Renal cortical epithelial cell (primary cell): ENCODE data around the gene GANC. TPM values are rescaled to one million over a fixed set of nuclear protein-coding genes. Genes with fewer than 3 reads are reported as not detected.
A peak's percentile ranks its signal among the peaks of the same experiment; 100 is the strongest.
"Not testable (repeated sequence)": the region's sequence is repeated elsewhere in the genome, so short reads cannot be mapped to it uniquely, and the experiment has no call there.

Source experiments
- DNase-seq: peaks from one replicate; pipeline ENCODE4 v3.0.0-alpha.2; 2011; ENCODE audit warnings: low read depth
- total RNA-seq: library from RNA; depleted of rRNA; stranded (reverse); fragments of >200 nt; gene quantifications from 2 replicates; pipeline ENCODE4 v1.2.3, GENCODE V29; 2014

The GANC gene
- total RNA-seq, 1 donor from 2014 or later = 20.9 TPM

DNA sequence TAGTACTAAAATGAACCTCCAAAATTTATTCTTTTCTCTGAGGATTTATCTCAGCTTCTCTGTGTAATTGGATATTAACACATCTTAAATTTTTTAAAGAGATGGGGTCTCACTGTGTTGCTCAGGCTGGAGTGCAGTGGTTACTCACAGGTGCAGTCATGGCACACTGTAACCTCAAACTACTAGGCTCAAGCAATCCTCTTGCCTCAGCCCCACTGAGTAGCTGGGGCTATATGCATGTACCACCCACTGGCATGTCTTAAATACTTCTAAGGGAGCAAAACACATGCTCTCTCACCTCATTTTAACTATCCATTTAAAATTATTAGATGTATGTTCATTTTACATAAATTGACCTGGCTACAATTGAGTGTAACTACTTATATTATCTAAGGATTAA is 11.6 kb downstream of the GANC start:
- no peak for DNase-seq

GRCh38 chr15:42285034-42285433 is 12.0 kb downstream of the GANC start:
- DNase-seq = no peak

DNA sequence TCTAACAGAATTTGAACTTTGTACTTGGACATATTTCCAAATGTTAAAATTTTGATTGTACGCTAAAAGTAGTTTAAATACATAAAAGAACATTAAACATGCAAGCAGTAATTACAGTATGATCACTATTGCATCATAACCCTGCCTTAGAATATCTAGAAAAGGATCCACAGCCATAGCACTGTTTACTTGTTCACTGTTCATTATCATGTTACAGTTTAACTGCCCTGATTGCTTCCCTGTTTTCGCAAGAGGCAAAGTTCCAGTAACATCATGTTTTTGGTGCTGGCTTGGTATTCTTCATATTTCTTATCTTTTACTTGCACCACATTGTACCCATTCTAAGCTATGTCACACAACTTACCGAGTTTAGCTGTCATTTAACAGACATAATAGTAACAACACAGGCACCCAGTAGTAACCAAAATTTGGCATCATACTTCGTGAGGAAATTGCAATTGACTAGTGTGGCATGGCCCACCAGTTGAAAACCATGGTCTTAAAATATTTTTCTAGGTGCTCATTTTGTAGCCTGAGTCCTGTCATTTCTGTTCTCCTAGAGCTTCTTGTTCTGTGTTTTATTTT is 13.5 kb downstream of the GANC start:
- peak; percentile 59 for DNase-seq

- no peak for DNase-seq
Observed at GRCh38 chr15:42287931-42288330, 14.9 kb downstream of the GANC start.

- peak; percentile 43 for DNase-seq
Observed at GRCh38 chr15:42289166-42289565, 16.2 kb downstream of the GANC start.

DNA sequence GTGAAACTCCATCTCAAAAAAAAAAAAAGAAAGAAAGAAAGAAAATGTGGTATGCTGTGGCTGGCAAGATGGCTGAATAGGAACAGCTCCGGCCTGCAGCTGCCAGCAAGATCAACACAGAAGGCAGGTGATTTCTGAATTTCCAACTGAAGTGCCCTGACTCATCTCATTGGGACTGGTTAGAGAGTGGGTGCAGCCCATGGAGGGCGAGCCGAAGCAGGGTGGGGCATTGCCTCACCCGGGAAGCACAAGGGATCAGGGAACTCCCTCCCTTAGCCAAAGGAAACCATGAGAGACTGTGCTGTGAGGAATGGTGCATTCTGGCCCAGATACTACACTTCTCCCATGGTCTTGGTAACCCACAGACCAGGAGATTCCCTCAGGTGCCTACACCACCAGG is 28.0 kb downstream of the GANC start:
- DNase-seq = not testable (repeated sequence)

- DNase-seq = no peak
Observed at GRCh38 chr15:42306681-42307080, 33.7 kb downstream of the GANC start.

DNA sequence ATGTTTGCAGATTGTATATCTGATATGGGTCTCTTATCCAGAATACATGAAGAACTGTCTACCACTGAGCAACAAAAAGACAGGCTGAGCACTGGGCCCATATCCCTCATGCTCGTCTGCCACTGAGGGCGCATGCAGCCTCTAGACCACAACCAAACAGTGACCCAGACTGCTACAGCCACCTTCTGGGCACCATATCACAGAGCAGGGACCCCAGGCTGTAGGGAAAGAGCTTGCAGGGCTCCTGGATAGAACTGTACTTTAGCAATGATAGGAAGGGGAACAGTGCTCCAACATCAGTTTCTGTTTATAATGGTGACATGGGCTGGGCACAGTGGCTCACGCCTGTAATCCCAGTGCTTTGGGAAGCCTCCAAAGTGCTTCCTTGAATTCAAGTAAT is 40.5 kb downstream of the GANC start:
- DNase-seq = no peak

GRCh38 chr15:42314818-42315217 is 41.8 kb downstream of the GANC start:
- no peak for DNase-seq

- DNase-seq = no peak
Observed at GRCh38 chr15:42315521-42315920, 42.5 kb downstream of the GANC start.

GRCh38 chr15:42316282-42316805 is 43.3 kb downstream of the GANC start:
- DNase-seq = not testable (repeated sequence)

DNA sequence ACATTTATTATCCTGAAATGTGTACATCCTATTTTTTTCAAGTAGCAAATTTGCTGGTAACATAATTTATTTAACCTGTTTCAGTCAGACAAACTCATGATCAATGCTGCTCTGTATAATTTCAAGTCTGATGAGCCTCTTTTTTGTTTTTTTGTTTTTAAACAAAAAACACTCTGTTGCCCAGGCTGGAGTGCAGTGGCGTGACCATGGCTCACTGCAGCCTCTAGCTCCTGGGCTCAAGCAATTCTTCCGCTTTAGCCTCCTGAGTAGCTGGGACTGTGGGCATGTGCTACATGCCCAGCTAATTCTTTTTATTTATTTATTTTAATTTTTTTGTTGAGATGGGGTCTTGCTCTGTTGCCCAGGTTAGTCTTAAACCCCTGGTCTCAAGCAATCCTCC is 46.2 kb downstream of the GANC start:
- no peak for DNase-seq

- no peak for DNase-seq
Observed at GRCh38 chr15:42324308-42324707, 51.3 kb downstream of the GANC start.

DNA sequence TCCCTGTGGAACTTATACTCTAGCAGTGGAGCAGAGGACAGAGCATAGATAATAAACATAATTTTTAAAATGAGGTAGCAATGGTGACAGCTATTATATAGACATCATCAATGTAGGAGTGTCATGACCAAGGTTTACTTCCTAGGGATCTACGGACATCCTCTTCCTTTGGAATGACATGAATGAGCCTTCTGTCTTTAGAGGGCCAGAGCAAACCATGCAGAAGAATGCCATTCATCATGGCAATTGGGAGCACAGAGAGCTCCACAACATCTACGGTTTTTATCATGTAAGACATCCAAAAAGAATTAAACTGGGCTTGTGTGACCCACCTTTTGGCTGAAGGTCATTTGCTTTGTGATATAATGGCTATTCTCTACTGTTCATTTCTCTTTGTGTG is 56.2 kb downstream of the GANC start:
- no peak for DNase-seq

DNA sequence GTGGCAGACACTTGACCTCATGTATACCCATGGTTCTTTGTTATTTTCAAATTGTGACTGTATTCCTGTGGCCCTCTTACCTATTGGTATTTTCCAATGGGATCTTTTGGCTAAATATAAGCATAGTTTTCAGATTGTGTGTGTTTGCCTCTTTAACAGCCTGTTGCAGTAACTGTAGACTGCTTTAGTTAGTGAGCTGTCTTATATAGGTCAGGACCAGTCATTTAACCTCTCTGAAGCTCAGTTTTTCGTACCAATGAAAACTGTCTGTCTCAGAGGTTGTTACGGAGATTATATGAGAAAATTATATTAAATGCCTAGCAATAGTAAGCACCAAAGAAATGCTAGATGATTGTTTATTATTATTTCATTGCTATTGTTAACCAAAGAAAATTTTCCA is 57.0 kb downstream of the GANC start:
- DNase-seq = no peak

DNA sequence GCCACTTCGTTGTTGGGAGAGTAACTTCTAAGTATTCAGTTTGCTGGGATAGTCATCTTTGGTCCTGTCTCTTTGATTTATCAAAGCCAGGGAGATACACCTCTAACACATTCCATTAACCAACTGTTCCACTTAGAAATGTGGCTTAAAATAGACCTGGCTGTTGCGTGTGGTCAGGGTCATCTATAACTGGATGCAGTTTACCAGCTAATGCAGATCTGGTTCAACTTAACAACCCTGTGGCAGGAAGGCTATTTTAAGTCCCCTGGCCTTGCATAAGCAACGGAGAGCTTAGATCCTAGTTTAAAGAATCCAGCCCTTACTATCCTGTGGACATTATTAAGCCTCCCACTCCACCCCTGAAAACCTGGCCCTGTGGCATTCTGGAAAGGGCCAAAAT is 58.2 kb downstream of the GANC start:
- no peak for DNase-seq

DNA sequence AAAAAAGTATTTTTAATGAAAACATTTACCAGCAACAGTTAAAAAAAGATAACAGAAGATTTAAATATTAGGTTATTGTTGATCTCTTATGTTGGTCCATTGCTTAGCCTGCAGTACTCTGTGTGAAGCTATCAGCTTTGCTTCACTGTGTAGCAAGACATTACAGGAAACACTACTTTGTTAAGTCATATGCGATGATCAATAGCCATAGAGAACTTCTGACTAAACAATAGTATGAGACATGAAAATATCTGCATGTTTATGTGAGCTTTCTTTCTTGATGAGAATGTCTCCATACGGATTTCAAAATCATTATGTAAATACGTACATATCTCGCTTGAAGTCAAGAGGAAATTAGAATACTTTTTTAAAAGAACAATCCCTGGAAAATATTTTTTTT is 59.3 kb downstream of the GANC start:
- DNase-seq = no peak

DNA sequence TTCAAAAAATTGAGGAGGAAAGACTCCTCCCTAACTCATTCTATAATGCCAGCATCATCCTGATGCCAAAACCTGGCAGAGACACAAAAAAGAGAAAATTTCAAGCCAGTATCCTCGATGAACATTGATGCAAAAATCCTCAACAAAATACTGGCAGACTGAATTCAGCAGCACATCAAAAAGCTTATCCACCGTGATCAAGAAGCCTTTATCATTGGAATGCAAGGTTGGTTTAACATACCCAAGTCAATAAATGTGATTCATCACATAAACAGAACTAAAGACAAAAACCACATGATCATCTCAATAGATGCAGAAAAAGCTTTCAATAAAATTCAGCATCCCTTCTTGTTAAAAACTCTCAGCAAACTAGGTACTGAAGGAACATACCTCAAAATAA is 62.1 kb downstream of the GANC start:
- DNase-seq = no peak

GRCh38 chr15:42336650-42337049 is 63.6 kb downstream of the GANC start:
- not testable (repeated sequence) for DNase-seq

DNA sequence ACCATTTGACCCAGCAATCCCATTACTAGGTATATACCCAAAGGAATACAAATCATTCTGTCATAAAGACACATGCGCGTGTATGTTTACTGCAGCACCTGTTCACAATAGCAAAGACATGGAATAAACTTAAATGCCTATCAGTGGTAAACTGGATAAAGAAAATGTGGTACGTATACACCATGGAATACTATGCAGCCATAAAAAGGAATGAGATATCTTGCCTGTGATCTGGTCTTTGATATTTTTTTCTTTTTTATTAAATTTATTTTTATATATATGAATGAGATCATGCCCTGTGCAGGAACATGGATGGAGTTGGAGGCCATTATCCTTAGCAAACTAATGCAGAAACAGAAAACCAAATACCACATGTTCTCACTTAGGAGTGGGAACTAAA is 64.1 kb downstream of the GANC start:
- not testable (repeated sequence) for DNase-seq

- DNase-seq = no peak
Observed at GRCh38 chr15:42338500-42338899, 65.5 kb downstream of the GANC start.

- DNase-seq = no peak
Observed at GRCh38 chr15:42343596-42344232, 70.7 kb downstream of the GANC start.

- peak; percentile 71 for DNase-seq
Observed at GRCh38 chr15:42344763-42345162, 71.8 kb downstream of the GANC start.

GRCh38 chr15:42345504-42345903 is 72.5 kb downstream of the GANC start:
- no peak for DNase-seq
